ENCODE data around the gene ARL6IP1.
"Not testable (repeated sequence)": the region's sequence is repeated elsewhere in the genome, so short reads cannot be mapped to it uniquely, and the experiment has no call there.

ARL6IP1 gene

GRCh38 chr16:18797746-18798145 is 3.6 kb downstream of the ARL6IP1 start:
- DNase-seq = no peak

- DNase-seq = no peak
Measured at GRCh38 chr16:18796377-18796776, 5.0 kb downstream of the ARL6IP1 start.

GRCh38 chr16:18792836-18793433 is 8.4 kb downstream of the ARL6IP1 start:
- DNase-seq = no peak

- peak; percentile 97 for DNase-seq
Measured at GRCh38 chr16:18789850-18790706, 11.3 kb downstream of the ARL6IP1 start, which contains the start of gene RPS15A. Gene RPS15A, minus strand, starts transcription at chr16:18790334. Its CDS starts 1,221 bp downstream, at chr16:18789113.

- no peak for DNase-seq
Measured at GRCh38 chr16:18789515-18789849, 11.9 kb downstream of the ARL6IP1 start.

GRCh38 chr16:18788828-18789514 is 12.4 kb downstream of the ARL6IP1 start:
- DNase-seq = no peak

- DNase-seq = no peak
Measured at GRCh38 chr16:18784917-18785623, 16.3 kb downstream of the ARL6IP1 start.

GRCh38 chr16:18783430-18784341 is 17.7 kb downstream of the ARL6IP1 start:
- no peak for DNase-seq

GRCh38 chr16:18782697-18783429 is 18.5 kb downstream of the ARL6IP1 start:
- no peak for DNase-seq

GRCh38 chr16:18781232-18781631 is 20.1 kb downstream of the ARL6IP1 start:
- not testable (repeated sequence) for DNase-seq

- not testable (repeated sequence) for DNase-seq
Measured at GRCh38 chr16:18780460-18781026, 20.8 kb downstream of the ARL6IP1 start.

GRCh38 chr16:18777664-18778063 is 23.7 kb downstream of the ARL6IP1 start:
- DNase-seq = not testable (repeated sequence)

- DNase-seq = not testable (repeated sequence)
Measured at GRCh38 chr16:18776334-18776733, 25.0 kb downstream of the ARL6IP1 start.

GRCh38 chr16:18774651-18775050 is 26.7 kb downstream of the ARL6IP1 start:
- DNase-seq = not testable (repeated sequence)

GRCh38 chr16:18772171-18772570 is 29.2 kb downstream of the ARL6IP1 start:
- DNase-seq = not testable (repeated sequence)

GRCh38 chr16:18770336-18770962 is 30.9 kb downstream of the ARL6IP1 start:
- not testable (repeated sequence) for DNase-seq

GRCh38 chr16:18767217-18767616 is 34.1 kb downstream of the ARL6IP1 start:
- DNase-seq = not testable (repeated sequence)

- DNase-seq = not testable (repeated sequence)
Measured at GRCh38 chr16:18762713-18763112, 38.6 kb downstream of the ARL6IP1 start.

GRCh38 chr16:18759598-18760520 is 41.5 kb downstream of the ARL6IP1 start:
- peak; percentile 19 for DNase-seq
